ENCODE data around the gene ISM2. TPM values are rescaled to one million over a fixed set of nuclear protein-coding genes. Genes with fewer than 3 reads are reported as not detected.

ISM2 gene
- total RNA-seq, 1 experiment from 2014 or later, result 2.6 TPM

- POLR2A ChIA-PET, result no interaction called here
- TF ChIP-seq REST (IDR thresholded peaks at IDR 0.05; ENCODE audit: insufficient read depth in 1 of 2, low read depth in 2 of 2, low read length in 1 of 2), result no peak
- no peak for TF ChIP-seq POLR2AphosphoS5 (IDR thresholded peaks at IDR 0.05; ENCODE audit: low read depth, low read length)
- no peak for TF ChIP-seq TCF7L2 (IDR thresholded peaks at IDR 0.05; ENCODE audit: low read depth, low read length)
- TF ChIP-seq SIN3A (IDR thresholded peaks at IDR 0.05; ENCODE audit: borderline replicate concordance, insufficient read depth, low read depth, low read length), result no peak
- TF ChIP-seq CTCF (IDR thresholded peaks at IDR 0.05), result no peak
- intact Hi-C loops (cut with micrococcal nuclease; ENCODE audit: unreplicated experiment) (no loop called here), in situ Hi-C loops (cut with HindIII; ENCODE audit: low pct_unique_long_range_greater_than_20kb, low sequenced_read_pairs) (no loop called here)
- no peak for DNase-seq (ENCODE audit: low read depth, low spot score)
- ATAC-seq, result no peak
- Histone ChIP-seq H3K4me1 (ENCODE audit: control insufficient read depth, insufficient read depth, low read length) (no peaks in the 10 kb centered on the region), H3K9me3 (ENCODE audit: control insufficient read depth, insufficient read depth, low read depth, low read length) (no peaks in the 10 kb centered on the region), H3K4me3 (ENCODE audit: low read depth in 2 of 2, low read length in 2 of 2) (no peak overlapping the region), H3K27me3 (ENCODE audit: control insufficient read depth, insufficient read depth, low read length) (no peaks in the 10 kb centered on the region; the same call in 1 of the 2 replicates), H3K27ac (ENCODE audit: low read length) (no peak overlapping the region), H3K36me3 (ENCODE audit: control insufficient read depth, insufficient read depth, low read length) (no peaks in the 10 kb centered on the region)
- BruUV-seq (replicated peaks), result no TSS peak
- CTCF ChIA-PET, result no interaction called here
These were observed 3.6 kb upstream of the ISM2 start for GRCh38 chr14:77502109-77502782.

GRCh38 chr14:77498984-77499527 lies 440 bp upstream of the ISM2 start:
- Histone ChIP-seq H3K4me3 (ENCODE audit: low read depth in 2 of 2, low read length in 2 of 2) (peak overlapping the region; percentile 41 to 48), H3K27ac (ENCODE audit: low read length) (no peak overlapping the region), H3K27me3 (ENCODE audit: control insufficient read depth, insufficient read depth, low read length) (no peaks in the 10 kb centered on the region; the same call in 1 of the 2 replicates), H3K4me1 (ENCODE audit: control insufficient read depth, insufficient read depth, low read length) (no peaks in the 10 kb centered on the region), H3K36me3 (ENCODE audit: control insufficient read depth, insufficient read depth, low read length) (no peaks in the 10 kb centered on the region), H3K9me3 (ENCODE audit: control insufficient read depth, insufficient read depth, low read depth, low read length) (no peaks in the 10 kb centered on the region)
- ChIA-PET POLR2A (no interaction called here), CTCF (no interaction called here)
- in situ Hi-C loops (cut with HindIII; ENCODE audit: low pct_unique_long_range_greater_than_20kb, low sequenced_read_pairs) (no loop called here), intact Hi-C loops (cut with micrococcal nuclease; ENCODE audit: unreplicated experiment) (no loop called here)
- no TSS peak for BruUV-seq (replicated peaks)
- DNase-seq (ENCODE audit: low read depth, low spot score) (no peak), ATAC-seq (peak; percentile 54)
- TF ChIP-seq REST (IDR thresholded peaks at IDR 0.05; ENCODE audit: insufficient read depth in 1 of 2, low read depth in 2 of 2, low read length in 1 of 2), result no peak
- TF ChIP-seq TCF7L2 (IDR thresholded peaks at IDR 0.05; ENCODE audit: low read depth, low read length), result peak; percentile 91
- TF ChIP-seq SIN3A (IDR thresholded peaks at IDR 0.05; ENCODE audit: borderline replicate concordance, insufficient read depth, low read depth, low read length), result no peak
- TF ChIP-seq POLR2AphosphoS5 (IDR thresholded peaks at IDR 0.05; ENCODE audit: low read depth, low read length), result no peak
